GDM1 (cell line): ENCODE measurements around the gene PTPRU.
A peak's percentile ranks its signal among the peaks of the same experiment; 100 is the strongest.

ENCODE experiments used
- DNase-seq: peaks from one replicate; lab custom pipeline; 2025; lab: John Stamatoyannopoulos, UW

Gene PTPRU

DNA sequence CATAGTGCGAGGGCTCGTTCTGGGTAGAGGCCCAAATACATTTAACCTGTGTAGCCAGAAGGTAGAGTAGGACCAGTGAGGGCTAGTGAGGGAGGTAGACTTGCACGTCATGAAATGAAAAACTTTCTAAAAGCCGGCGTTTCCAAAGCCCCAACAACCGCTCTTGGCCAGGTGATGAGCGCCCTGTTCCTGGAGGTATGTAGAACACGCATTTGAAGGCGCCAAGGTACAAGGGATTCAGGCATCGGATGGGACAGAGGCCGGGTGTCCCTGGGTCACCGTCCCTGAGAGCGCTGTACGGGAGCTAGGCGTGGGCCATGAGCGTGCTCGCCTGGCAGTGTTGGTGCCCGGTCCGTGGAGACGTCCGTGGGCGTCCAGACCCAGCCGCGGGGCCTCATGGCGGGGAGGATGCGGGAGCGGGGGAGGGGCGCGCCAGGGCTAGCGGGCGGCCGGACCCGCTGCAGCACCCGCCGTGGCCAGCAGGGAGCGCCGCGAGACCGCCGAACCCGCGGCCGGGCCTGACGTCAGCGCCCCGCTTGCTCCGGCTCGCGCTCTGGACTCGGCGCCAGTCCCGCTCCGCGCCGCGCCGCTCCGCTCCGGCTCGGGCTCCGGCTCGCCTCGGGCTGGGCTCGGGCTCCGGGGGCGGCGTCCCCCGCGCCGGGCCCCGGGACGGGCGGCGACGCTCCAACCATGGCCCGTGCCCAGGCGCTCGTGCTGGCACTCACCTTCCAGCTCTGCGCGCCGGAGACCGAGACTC is at the start of gene PTPRU:
Gene PTPRU (plus strand): TSS at position 568 of the 757 bp plus-strand sequence. CDS start 123 bp downstream, at position 691.
- DNase-seq = peak; percentile 39

DNA sequence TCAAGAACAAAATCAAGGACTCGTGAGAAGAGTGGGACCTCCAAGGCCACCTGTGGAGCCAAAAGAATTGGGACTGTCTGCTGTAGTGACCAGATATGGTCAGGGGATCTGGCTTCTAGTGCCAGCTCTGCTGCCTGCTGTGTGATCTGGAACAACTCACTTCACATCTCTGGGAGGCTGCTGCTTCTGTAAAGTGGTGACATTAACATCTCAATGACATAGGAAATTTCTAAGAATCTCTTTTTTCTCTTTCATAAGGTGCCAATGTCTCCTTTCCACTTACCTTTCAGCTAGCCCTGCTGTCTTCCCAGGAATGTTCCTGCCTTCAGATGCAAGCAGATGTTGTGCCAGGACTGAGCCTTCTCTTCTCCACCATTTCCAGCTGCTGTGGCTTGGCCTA is 49.6 kb upstream of the PTPRU start:
- no peak for DNase-seq

GRCh38 chr1:29190718-29191117 is 45.6 kb upstream of the PTPRU start:
- no peak for DNase-seq

DNA sequence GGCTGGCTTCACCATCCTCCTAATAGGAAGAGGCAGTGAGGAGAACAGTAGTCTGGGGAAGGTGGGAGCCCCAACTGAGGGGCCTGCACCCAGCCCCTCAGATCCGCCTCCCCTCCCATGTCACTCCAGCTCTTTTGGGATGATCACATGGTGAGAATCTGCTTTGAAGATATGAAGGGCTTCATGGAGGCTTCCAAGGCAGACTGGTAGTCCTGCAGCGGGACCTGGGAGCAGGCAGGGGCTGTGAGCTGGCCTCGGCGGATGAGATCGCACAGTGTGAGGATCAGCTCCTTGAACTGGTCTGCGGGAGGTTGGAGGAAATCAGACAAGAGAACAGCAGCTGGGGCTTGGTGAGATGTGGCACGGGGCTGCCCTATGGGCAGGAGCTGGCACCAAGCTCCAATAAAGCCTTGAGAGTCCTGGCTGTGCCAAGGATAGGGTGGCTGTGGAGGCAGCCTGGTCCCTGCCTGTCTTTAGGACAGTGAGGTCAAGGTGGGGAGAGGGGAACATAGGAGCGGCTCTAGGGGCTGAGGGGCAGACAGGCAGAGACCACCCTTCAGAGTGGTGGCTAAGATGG is 42.4 kb upstream of the PTPRU start:
- no peak for DNase-seq

DNA sequence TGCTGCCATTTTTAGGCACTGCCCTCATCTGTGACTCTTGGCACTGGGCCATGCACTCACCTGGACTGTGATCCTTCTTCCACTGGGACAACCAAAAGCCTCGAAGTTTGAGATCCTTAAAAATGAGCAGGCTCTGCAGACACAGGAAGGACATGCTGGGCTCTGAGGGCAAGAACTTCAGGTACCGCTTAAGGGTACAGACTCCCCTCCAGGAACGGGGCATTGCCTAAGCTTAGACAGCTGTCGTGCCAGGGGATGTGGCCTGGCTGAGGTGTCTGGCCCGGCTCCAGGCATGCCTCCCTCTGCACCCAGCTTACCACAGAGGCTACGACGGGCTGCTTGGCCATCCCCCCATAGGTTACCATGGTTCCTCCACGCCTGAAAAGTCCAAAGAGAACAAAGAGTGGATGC is 40.4 kb upstream of the PTPRU start:
- no peak for DNase-seq

GRCh38 chr1:29196863-29197589 is 39.3 kb upstream of the PTPRU start:
- DNase-seq = no peak

GRCh38 chr1:29197590-29197924 is 38.8 kb upstream of the PTPRU start:
- peak; percentile 10 for DNase-seq

DNA sequence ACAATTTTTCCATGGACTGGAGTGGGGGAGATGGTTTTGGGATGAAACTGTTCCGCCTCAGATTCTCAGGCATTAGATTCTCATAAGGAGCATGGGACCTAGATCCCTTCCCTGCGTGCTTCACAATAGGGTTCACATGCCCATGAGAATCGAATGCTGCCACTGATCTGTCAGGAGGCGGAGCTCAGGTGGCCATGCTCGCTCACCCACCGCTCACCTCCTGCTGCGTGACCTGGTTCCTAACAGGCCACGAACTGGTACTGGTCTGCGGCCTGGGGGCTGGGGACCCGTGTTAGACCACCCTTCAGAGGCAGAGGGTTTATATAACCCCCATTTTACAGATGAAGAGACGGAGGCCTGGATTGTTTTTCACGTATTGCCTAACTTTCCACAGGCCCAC is 38.3 kb upstream of the PTPRU start:
- DNase-seq = no peak

DNA sequence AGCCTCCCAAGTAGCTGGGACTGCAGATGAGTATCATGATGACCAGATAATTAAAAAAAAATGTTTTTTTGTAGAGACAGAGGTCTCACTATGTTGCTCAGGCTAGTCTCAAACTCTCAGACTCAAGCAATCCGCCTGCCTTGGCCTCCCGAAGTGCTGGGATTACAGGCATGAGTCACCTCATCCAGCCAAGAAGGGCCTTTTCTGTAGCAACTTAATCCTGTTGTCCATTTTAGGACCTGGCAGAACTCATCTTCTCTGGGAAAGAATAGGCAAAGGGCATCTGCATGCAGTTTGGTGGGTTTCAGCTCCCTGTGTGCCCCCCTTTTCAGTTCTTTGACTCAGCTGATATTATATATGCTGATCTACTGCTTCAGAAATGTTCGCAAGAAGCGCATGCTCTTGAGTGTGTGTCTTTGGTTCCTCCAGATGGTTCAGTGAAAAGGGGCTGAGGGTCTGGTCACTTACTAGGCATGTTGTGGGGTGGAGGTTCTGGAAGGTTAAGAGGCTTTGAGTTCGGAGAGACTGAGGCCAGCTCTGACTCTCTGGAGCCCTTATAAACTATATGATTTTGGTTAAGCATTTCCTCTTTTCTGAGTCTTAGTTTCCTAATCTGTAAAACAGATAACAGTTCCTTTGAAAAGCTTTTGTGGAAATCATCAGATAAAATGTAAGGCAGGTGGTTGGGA is 35.3 kb upstream of the PTPRU start:
- DNase-seq = no peak

GRCh38 chr1:29201595-29202051 is 34.7 kb upstream of the PTPRU start:
- no peak for DNase-seq

DNA sequence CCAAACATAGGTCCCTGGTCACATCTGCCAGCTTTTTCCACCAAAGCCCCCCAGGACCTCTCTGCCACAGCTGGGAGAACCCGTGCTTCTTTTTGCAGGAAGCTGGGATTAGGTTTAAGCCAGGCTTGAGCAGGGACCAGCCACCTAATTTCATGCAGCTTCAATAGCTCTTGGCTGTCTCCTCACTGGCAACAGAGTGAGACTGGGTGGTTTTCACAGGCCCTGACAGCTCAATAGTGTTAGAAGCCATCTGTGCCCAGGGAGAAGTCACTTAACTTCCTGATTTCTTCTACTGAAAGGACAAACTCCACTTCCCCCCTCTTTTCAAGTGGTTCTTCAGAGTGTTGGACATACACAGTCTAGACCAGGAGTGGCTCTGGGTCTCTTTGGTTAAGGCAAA is 34.3 kb upstream of the PTPRU start:
- DNase-seq = peak; percentile 24

DNA sequence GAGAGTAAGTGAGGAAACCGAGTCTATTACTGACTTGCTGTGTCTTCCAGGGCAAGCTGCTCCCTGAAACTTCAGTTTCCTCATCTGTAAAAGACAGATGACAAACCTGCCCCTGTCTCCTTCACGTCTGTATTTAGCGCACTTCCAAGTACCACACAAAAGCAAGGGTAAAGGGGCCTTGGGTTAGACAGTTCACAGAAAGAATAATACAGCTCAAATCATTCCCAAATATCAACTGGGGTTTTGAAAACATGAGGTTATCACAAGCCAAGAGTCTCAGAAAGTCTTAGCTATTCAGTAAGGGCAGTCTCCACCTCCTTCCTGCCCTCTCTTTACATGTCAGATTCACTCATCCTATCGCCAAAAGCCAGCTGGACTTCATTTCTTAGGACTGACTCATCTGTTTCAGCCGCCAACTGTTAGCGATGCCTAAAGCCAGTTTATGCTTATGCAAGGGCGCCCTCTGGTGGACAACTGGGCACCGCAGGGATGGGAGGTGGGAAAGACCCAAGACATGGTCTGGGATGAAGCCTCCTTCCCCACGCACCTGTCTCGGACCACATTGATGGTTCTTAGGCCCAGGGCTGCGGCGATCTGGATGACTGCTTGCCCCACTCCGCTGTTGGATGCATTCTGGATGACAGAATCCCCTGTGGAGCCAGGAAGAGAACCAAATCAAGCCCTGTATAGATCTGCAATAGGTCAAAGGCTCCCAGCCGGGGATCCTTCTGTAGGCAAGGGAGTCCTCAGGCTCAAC is 33.6 kb upstream of the PTPRU start:
- DNase-seq = peak; percentile 70

- DNase-seq = no peak
These were observed 27.9 kb upstream of the PTPRU start for GRCh38 chr1:29208442-29208841.

GRCh38 chr1:29209173-29209572 is 27.1 kb upstream of the PTPRU start:
- DNase-seq = no peak

GRCh38 chr1:29210278-29211085 is 25.8 kb upstream of the PTPRU start:
- DNase-seq = no peak

- DNase-seq = no peak
These were observed 25.0 kb upstream of the PTPRU start for GRCh38 chr1:29211086-29212030.

- DNase-seq = no peak
These were observed 23.3 kb upstream of the PTPRU start for GRCh38 chr1:29213055-29213454.

- no peak for DNase-seq
These were observed 18.7 kb upstream of the PTPRU start for GRCh38 chr1:29217633-29218032.

GRCh38 chr1:29218223-29218622 is 18.1 kb upstream of the PTPRU start:
- no peak for DNase-seq

- no peak for DNase-seq
These were observed 15.0 kb upstream of the PTPRU start for GRCh38 chr1:29221296-29221695.
